ENCODE measurements around the gene HELZ.

- TF ChIP-seq CTCF (conservative IDR thresholded peaks at IDR 0.05; ENCODE audit: low read depth, low read length) = no peak
- TF ChIP-seq EZH2phosphoT487 (IDR thresholded peaks at IDR 0.05; ENCODE audit: borderline replicate concordance, low read length) = no peak
Observed at GRCh38 chr17:67244431-67245072, 444 bp downstream of the HELZ start.

Data from PC-3 (cell line).